GM18508 (cell line): ENCODE data around the gene LRBA.

Source experiments
- ATAC-seq: cut with Tn5 transposase; IDR thresholded peaks from one replicate; pipeline ENCODE4 v1.9.1; 2021; ENCODE audit warnings: moderate number of reproducible peaks; ENCODE audit not compliant: insufficient read depth, unreplicated experiment

The LRBA gene

DNA sequence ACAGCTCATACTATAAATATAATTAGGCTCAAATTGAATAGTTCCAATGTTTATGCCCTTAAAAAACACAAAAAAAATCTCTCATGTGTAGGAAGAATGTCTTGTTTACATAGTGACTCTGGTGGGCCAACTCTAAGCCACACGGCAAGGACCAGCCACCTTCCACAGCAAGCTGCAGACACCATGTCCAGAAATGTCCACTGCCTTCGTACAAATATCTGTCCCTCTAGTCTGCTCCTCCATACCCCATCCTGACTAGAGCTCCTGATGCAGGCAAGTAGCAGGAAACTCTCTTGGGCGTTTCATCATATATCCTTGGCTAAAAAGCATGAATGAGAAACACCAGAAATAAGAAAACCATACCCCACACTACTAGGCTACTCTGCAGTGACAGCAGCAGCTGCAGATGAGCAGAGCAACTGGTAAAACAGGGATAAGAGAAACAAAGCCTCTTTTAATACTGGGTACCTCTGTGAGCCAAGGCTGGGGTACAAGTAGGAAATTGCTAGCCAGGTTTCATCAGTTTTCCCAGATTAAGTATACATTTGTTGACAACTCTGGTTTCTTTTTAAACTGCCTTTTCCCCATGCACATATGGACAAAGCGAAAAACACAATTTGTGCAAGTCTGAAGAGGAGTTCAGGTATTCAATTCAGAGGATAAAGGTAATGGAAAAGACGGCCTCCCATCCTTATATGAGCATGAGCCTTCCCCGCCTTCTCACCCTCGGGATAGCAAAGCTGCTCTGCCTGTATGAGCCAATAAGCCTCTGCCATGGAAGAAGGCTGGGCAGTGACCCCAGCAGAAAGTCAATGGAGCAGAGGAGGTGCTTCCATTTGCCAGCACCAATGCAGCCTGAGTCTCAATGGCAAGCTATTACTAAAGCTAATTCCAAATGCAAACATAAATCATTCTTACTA lies 691.4 kb downstream of the LRBA start:
- ATAC-seq, result no peak

DNA sequence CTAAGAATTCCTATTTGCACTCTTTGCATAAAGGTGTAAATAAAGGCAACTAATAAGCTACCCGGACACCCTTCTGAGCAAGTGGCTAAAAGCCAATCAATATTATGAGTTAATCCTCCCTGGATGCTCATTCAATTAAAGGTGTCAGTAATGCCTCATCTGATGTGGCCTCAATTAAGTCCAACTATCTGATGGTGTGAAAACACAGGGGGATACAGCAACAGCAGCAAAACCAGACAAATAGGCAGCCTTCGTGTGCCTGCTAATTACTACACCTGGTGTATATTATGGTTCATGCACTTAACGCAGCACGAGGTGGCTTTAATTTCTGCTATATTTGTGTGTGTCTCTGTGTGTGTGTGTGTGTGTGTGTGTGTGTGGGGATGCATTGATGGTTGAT lies 692.4 kb downstream of the LRBA start:
- no peak for ATAC-seq

DNA sequence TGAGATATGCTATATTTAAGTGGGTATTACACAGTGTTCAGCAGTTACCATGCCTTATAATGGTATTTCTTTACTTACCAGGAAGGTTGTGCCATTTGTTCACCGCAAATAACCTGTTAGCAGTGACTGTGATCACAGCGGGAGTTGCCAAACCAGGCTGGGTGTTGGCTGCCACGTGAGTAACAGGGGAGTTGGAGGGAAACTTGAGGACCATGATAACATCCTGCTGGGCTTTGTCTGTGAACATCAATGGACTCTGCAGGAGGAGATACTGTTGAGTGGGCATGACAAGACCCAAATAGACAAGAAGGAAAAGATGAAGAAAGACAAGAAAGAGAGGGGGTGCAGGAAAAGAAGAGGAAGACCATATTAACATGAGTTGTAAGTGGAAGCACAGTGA lies 694.0 kb downstream of the LRBA start:
- ATAC-seq, result no peak

- ATAC-seq, result no peak
Measured at GRCh38 chr4:150318971-150319370, 696.1 kb downstream of the LRBA start.

GRCh38 chr4:150318527-150318926 lies 696.6 kb downstream of the LRBA start:
- ATAC-seq, result no peak

GRCh38 chr4:150316332-150317205 lies 698.5 kb downstream of the LRBA start:
- ATAC-seq, result no peak

DNA sequence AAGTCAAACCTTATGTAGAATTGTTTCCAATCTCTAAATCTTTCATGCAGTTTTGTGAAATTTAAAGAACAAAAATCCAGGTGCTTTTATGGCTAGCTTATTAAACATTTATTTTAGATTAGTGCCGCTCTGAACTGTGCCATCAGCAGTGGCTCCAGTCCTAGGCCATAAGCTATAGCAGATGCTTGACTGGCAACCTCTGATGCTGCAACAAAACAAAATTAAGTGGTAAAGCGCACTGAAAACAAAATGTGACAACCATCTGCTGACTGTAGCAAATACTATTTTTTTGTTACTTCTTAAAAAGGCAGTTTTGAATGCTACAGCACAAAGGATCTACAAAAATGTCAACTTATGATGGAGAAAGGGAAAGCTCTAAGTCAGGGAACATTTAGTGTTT lies 699.4 kb downstream of the LRBA start:
- no peak for ATAC-seq

DNA sequence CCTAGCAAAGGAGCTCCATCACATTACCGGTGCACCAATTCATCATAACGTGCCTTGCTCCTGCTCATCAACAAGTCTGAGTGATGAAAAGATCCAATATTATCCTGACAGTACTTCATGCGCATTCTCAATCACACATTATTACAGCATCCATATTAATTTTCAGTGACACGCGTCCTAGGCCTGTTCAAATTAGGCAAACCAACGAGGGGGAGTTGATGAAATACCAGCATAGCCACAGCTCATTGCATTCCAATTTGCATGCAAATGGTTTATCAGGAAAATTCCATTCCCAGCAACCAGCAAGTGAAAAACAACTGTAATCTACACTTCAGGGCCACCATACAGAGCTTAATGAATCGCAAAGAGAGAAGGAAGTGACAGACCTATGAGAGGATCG lies 699.9 kb downstream of the LRBA start:
- no peak for ATAC-seq

DNA sequence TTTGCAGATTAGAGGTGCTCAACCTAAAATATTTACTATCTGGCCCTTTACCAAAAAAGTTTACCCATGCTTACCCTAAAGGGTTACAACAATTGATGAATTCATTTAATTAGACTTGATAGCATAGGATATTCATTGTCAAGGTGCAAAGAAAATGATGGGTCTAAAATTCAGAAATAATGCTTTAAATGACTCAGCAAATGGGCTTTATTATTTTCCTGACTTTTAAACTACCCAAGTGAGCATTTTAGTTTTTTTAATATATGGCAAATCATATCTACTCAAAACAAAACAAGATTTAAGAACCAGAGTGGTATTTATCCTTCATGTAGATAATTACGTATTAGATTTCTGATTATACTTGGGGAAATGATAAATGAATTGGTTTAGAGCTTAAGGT lies 701.1 kb downstream of the LRBA start:
- no peak for ATAC-seq

DNA sequence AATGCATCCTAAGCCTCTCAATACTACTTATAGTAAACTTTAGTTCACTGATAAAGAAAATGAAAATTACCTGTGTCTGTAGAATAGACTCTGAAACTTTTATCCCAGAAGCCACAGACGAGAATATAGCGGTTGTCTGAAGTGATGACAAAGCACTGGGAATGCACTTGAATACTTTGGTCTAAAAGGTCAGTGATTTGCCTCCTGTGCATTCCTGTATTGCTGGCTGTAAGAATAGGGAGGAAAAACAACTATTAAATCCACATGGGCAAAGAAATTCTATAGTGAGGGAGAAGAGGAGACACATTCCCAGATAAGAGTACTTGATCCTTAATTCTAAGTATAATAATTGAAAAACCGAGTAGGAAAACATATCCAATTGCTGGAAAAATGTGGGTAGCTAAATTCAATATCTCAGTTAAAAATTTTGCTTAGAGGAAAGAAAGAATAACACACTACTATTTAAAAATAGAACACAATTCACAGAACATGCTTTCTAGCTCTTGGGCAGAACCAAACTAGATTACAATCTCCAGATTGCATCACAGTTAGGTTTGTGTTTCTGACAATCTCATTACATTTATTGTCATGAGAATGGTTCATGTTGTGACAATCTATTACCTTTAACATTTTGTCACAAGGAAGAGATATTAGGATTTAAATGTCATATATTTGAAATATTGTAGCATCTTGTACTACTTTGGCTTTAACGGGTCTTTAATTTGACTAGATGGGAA lies 704.8 kb downstream of the LRBA start:
- ATAC-seq, result no peak

- no peak for ATAC-seq
Measured at GRCh38 chr4:150308824-150309472, 706.1 kb downstream of the LRBA start.

DNA sequence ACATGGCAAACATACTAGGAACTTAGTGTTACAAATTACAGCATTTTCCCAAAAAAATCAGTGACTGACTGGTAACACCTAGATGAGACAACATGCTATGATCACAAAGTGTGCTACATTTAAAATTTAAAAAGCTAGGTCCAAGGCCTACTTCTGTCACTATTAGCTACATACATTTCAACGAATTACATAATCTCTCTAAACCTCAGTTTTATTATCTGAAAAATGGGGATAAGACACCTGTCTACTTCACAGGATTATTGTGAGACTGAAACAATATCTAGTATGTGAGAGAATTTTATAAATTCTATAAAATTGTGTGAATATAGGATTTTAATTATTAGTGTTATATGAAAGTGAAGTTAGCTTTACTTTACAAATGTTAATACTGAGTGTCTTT lies 708.4 kb downstream of the LRBA start:
- ATAC-seq, result no peak

- no peak for ATAC-seq
Measured at GRCh38 chr4:150305995-150306394, 709.1 kb downstream of the LRBA start.

GRCh38 chr4:150302553-150302952 lies 712.5 kb downstream of the LRBA start:
- no peak for ATAC-seq

GRCh38 chr4:150299816-150300215 lies 715.3 kb downstream of the LRBA start:
- no peak for ATAC-seq

GRCh38 chr4:150297861-150298474 lies 717.1 kb downstream of the LRBA start:
- no peak for ATAC-seq

- no peak for ATAC-seq
Measured at GRCh38 chr4:150289881-150290280, 725.2 kb downstream of the LRBA start.

DNA sequence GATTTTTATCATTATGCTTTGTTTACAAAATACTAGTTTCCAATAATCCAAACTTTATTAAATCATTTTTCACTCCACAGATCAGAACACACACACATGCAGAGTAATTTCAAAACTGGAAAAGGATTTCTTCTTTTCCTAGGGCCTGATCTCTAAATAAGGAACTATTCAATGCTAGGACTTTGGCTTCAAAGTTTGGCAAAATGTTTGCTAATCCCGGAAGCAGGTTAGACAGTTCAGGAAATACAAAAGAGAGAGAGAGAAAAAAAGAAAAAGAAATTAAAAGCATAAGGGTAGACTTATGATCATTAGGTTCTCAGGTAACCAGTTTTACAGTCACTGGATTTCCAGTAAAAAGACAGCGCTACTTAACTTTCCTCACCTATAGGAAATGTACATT lies 725.9 kb downstream of the LRBA start:
- no peak for ATAC-seq

DNA sequence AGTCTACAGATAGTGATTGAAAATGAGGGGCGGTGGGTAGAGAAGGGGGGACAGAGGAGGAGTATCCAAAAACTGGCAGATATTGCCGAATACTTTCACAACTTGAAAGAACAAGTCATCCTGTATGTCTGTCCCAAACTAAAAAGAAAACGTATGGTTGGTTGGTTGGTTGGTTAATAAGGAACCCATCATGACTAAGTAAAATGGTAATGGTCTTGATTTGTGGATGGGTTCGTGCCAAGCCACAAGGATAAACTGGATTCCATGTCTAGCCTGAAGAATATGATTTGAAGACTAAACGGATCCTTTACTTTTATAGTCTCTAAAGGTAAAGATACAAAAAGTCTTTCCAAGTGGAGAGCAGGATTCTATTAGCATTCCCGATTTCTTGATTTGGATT lies 728.4 kb downstream of the LRBA start:
- no peak for ATAC-seq

DNA sequence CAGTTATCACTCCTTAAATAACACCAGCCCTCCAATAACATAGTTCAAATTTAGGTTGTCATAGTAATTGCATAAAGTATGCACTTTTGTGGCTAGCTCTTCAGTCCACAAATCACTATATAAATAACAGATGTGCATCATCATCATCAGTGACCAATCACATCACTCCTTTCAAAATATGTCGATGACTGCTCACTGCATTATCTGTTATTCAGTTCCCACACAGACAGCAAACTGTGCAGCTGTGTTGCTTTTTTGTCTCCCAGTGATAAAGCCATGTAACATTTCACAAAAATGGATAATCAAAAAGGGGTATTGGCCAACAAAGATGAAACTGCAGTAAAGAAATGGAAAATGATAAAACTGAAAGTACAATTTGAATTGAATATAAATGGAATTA lies 731.4 kb downstream of the LRBA start:
- ATAC-seq, result no peak
